HepG2 (cell line): ENCODE measurements around the gene ANAPC16. TPM values are rescaled to one million over a fixed set of nuclear protein-coding genes. Genes with fewer than 3 reads are reported as not detected.

Experiments used
- CBFB ChIP-seq: sonication (generic); formaldehyde crosslinking; IDR thresholded peaks from 2 replicates; pipeline ENCODE4 v1.4.0; 2020; ENCODE audit warnings: missing genetic modification reagents
- EEA1 ChIP-seq: sonication (generic); formaldehyde crosslinking; IDR thresholded peaks from 2 replicates; pipeline ENCODE4 v1.5.1; 2020; ENCODE audit warnings: mild to moderate bottlenecking, missing genetic modification reagents, borderline replicate concordance
- ETV5 ChIP-seq: IDR thresholded peaks from 2 replicates; pipeline ENCODE4 v1.6.1; 2018; ENCODE audit warnings: missing biosample characterization, missing genetic modification reagents, inconsistent platforms, borderline replicate concordance
- FLYWCH1 ChIP-seq: sonication (generic); formaldehyde crosslinking; IDR thresholded peaks from 2 replicates; pipeline ENCODE4 v1.8.1; 2023; ENCODE audit warnings: mild to moderate bottlenecking, missing genetic modification reagents
- FOXC1 ChIP-seq: sonication (generic); formaldehyde crosslinking; IDR thresholded peaks from 2 replicates; pipeline ENCODE4 v1.8.0; 2022; ENCODE audit warnings: mild to moderate bottlenecking, missing genetic modification reagents, borderline replicate concordance
- KAT8 ChIP-seq: IDR thresholded peaks from 2 replicates; pipeline ENCODE4 v1.6.1; 2016; ENCODE audit warnings: missing genetic modification reagents, missing compliant biosample characterization
- KLF12 ChIP-seq: sonication (generic); formaldehyde crosslinking; IDR thresholded peaks from 2 replicates; pipeline ENCODE4 v1.4.0; 2020; ENCODE audit warnings: missing genetic modification reagents, borderline replicate concordance
- LBX2 ChIP-seq: sonication (generic); formaldehyde crosslinking; IDR thresholded peaks from 2 replicates; pipeline ENCODE4 v1.5.0; 2020; ENCODE audit warnings: missing genetic modification reagents, mild to moderate bottlenecking, borderline replicate concordance
- MTA3 ChIP-seq: sonication (generic); formaldehyde crosslinking; IDR thresholded peaks from 2 replicates; pipeline ENCODE4 v1.4.0; 2020; ENCODE audit warnings: missing genetic modification reagents
- NCOA2 ChIP-seq: sonication (generic); formaldehyde crosslinking; IDR thresholded peaks from 2 replicates; pipeline ENCODE4 v1.8.0; 2022; ENCODE audit warnings: inconsistent platforms
- ONECUT2 ChIP-seq: sonication (generic); formaldehyde crosslinking; IDR thresholded peaks from 2 replicates; pipeline ENCODE4 v1.4.0; 2020; ENCODE audit warnings: missing genetic modification reagents
- PLRG1 ChIP-seq: fragments of 450-650 bp; conservative IDR thresholded peaks from 2 replicates; pipeline ENCODE4 v1.6.1; 2016
- SNAPC5 ChIP-seq: sonication (generic); formaldehyde crosslinking; IDR thresholded peaks from 2 replicates; pipeline ENCODE4 v1.8.1; 2023; ENCODE audit warnings: mild to moderate bottlenecking, missing genetic modification reagents, borderline replicate concordance
- SNRNP70 ChIP-seq: fragments of 200-400 bp; formaldehyde crosslinking; IDR thresholded peaks from 2 replicates; pipeline ENCODE4 v1.6.1; 2017; ENCODE audit warnings: mild to moderate bottlenecking, low read depth, low read length, moderate library complexity
- SOX5 ChIP-seq: IDR thresholded peaks from 2 replicates; pipeline ENCODE4 v1.6.1; 2016; ENCODE audit warnings: borderline replicate concordance
- SP4 ChIP-seq: sonication (generic); formaldehyde crosslinking; IDR thresholded peaks from 2 replicates; pipeline ENCODE4 v1.8.1; 2023; ENCODE audit warnings: mild to moderate bottlenecking, missing genetic modification reagents
- TAF1 ChIP-seq: sonication (generic); formaldehyde crosslinking; IDR thresholded peaks from 2 replicates; pipeline ENCODE4 v1.4.0; 2020; ENCODE audit warnings: missing genetic modification reagents
- U2AF2 ChIP-seq: fragments of 200-400 bp; formaldehyde crosslinking; IDR thresholded peaks from 2 replicates; pipeline ENCODE4 v1.6.1; 2017; ENCODE audit warnings: low read depth, mild to moderate bottlenecking, low read length
- XBP1 ChIP-seq: sonication (generic); formaldehyde crosslinking; IDR thresholded peaks from 2 replicates; pipeline ENCODE4 v1.5.0; 2020; ENCODE audit warnings: missing genetic modification reagents
- YEATS4 ChIP-seq: sonication (generic); formaldehyde crosslinking; IDR thresholded peaks from 2 replicates; pipeline ENCODE4 v1.4.0; 2020; ENCODE audit warnings: missing genetic modification reagents, borderline replicate concordance
- ZBTB3 ChIP-seq: sonication (generic); formaldehyde crosslinking; IDR thresholded peaks from 2 replicates; pipeline ENCODE4 v1.4.0; 2020; ENCODE audit warnings: low read depth, mild to moderate bottlenecking, moderate library complexity, missing genetic modification reagents, borderline replicate concordance
- ZBTB34 ChIP-seq: sonication (generic); formaldehyde crosslinking; IDR thresholded peaks from 2 replicates; pipeline ENCODE4 v1.8.0; 2022; ENCODE audit warnings: mild to moderate bottlenecking, missing genetic modification reagents
- ZNF224 ChIP-seq: sonication (generic); formaldehyde crosslinking; IDR thresholded peaks from 2 replicates; pipeline ENCODE4 v1.5.0; 2020; ENCODE audit warnings: mild to moderate bottlenecking, missing genetic modification reagents
- ZNF264 ChIP-seq: sonication (generic); formaldehyde crosslinking; IDR thresholded peaks from 2 replicates; pipeline ENCODE4 v1.4.0; 2020; ENCODE audit warnings: missing genetic modification reagents
- ZNF30 ChIP-seq: sonication (generic); formaldehyde crosslinking; IDR thresholded peaks from 2 replicates; pipeline ENCODE4 v1.5.0; 2020; ENCODE audit warnings: mild to moderate bottlenecking, missing genetic modification reagents
- ZNF33B ChIP-seq: sonication (generic); formaldehyde crosslinking; IDR thresholded peaks from 2 replicates; pipeline ENCODE4 v1.5.1; 2020; ENCODE audit warnings: mild to moderate bottlenecking, missing genetic modification reagents
- ZNF383 ChIP-seq: sonication (generic); formaldehyde crosslinking; IDR thresholded peaks from 2 replicates; pipeline ENCODE4 v1.4.0; 2020; ENCODE audit warnings: missing genetic modification reagents, mild to moderate bottlenecking, borderline replicate concordance
- ZNF572 ChIP-seq: sonication (generic); formaldehyde crosslinking; IDR thresholded peaks from 2 replicates; pipeline ENCODE4 v1.5.1; 2020; ENCODE audit warnings: mild to moderate bottlenecking, missing genetic modification reagents
- ZNF614 ChIP-seq: IDR thresholded peaks from 2 replicates; pipeline ENCODE4 v1.6.1; 2018; ENCODE audit warnings: missing biosample characterization, missing genetic modification reagents, inconsistent platforms, borderline replicate concordance
- ZNF790 ChIP-seq: sonication (generic); formaldehyde crosslinking; IDR thresholded peaks from 2 replicates; pipeline ENCODE4 v1.8.0; 2022; ENCODE audit warnings: missing genetic modification reagents, mild to moderate bottlenecking, borderline replicate concordance
- polyA plus RNA-seq, 8 experiments: library from polyadenylated mRNA; depleted of rRNA in 3 of 8; stranded (reverse) in 7 of 8; unstranded in 1 of 8; fragments of >200 nt; fragmentation: Illumina TruSeq in 4 of 8; extraction: Trizol in 4 of 8; gene quantifications; 2 replicates each; pipeline versions ENCODE4 v1.2.1 to v1.2.3, GENCODE V29; 2011 to 2016; ENCODE audit warnings: low read depth in 4 of 8, missing spikeins in 1 of 8, mixed read lengths in 1 of 8; ENCODE audit not compliant: insufficient read depth in 1 of 8
- total RNA-seq, 5 experiments: library from RNA; depleted of rRNA; stranded (reverse); fragments of >200 nt; fragmentation: Illumina TruSeq; extraction: Trizol; gene quantifications; 2 replicates each; pipeline ENCODE4 v1.2.3, GENCODE V29; 2016; ENCODE audit warnings: low read depth in 1 of 5

The ANAPC16 gene
- total and polyA plus RNA-seq, 2 of the 13 experiments (the other 11 are each of a cell fraction or from before 2014, with no cell fraction given): 74.8 to 89.4 TPM

GRCh38 chr10:72215611-72216549 lies at the start of gene ANAPC16, which contains the start of gene ASCC1 (continued):
- TF ChIP-seq LBX2 (CRISPR knock-in tag) (0 out of 2 replicates have a peak, but pooled peaks have one; percentile 78), XBP1 (no peak), MTA3 (CRISPR knock-in tag) (no peak), ZNF790 (CRISPR knock-in tag) (0 out of 2 replicates have a peak, but pooled peaks have one; percentile 64), ZNF224 (CRISPR knock-in tag) (peak; percentile 91; the same call in 1 of the 2 replicates), ONECUT2 (CRISPR knock-in tag) (no peak), U2AF2 (no peak), ZNF264 (CRISPR knock-in tag) (0 out of 2 replicates have a peak, but pooled peaks have one; percentile 32), PLRG1 (no peak), FOXC1 (peak; percentile 94), SNAPC5 (CRISPR knock-in tag) (peak; percentile 74; the same call in 1 of the 2 replicates), KLF12 (0 out of 2 replicates have a peak, but pooled peaks have one; percentile 20), ZNF33B (CRISPR knock-in tag) (peak; percentile 98), ZBTB34 (peak; percentile 66; the same call in 1 of the 2 replicates), SOX5 (peak; percentile 65; the same call in 1 of the 2 replicates), ZNF30 (CRISPR knock-in tag) (0 out of 2 replicates have a peak, but pooled peaks have one; percentile 64), FLYWCH1 (no peak), ZNF614 (CRISPR knock-in tag) (peak; percentile 90), KAT8 (CRISPR knock-in tag) (peak; percentile 92), NCOA2 (peak; percentile 64), ZNF572 (CRISPR knock-in tag) (no peak), EEA1 (CRISPR knock-in tag) (peak; percentile 66; the same call in 1 of the 2 replicates), TAF1 (peak; percentile 94), YEATS4 (CRISPR knock-in tag) (peak; percentile 95), ZBTB3 (CRISPR knock-in tag) (peak; percentile 83; the same call in 1 of the 2 replicates), SP4 (CRISPR knock-in tag) (peak; percentile 95), SNRNP70 (no peak), ZNF383 (peak; percentile 82; the same call in 1 of the 2 replicates), ETV5 (CRISPR knock-in tag) (no peak), CBFB (peak; percentile 80)
